ENCODE results near the gene SIL1. TPM values are rescaled to one million over a fixed set of nuclear protein-coding genes. Genes with fewer than 3 reads are reported as not detected.

The SIL1 gene
- total RNA-seq, 1 experiment from 2014 or later = 10.7 TPM

DNA sequence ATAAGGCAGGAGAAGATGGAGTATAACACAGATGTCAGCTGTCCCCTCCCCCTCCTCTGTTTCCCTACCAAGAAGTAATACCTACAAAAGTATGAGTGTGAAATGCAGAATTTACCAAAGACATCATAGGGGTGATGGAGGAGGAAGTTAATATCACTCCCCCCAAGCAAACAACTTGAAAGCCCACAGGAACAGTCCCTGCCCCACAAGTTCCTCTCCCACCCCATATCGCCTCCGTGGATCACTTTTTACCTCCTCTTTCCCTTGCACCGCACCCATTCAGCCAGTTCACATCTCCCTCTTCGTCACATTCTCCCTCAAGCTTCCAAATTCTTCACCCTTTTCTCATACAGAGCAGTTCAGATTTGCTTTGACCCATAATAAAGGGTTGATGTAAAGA lies 7.0 kb upstream of the SIL1 start:
- H3K27me3 Mint-ChIP-seq (ENCODE audit: low read depth) = no peaks in the 10 kb centered on the region; the same call in 1 of the 2 replicates
- H3K36me3 Mint-ChIP-seq = no peaks in the 10 kb centered on the region
- no peak for ATAC-seq
- no peak overlapping the region for H3K4me3 Mint-ChIP-seq
- H3K4me1 Mint-ChIP-seq = peaks cover 6% of the 10 kb centered on the region
- TF ChIP-seq, protein P1, sequence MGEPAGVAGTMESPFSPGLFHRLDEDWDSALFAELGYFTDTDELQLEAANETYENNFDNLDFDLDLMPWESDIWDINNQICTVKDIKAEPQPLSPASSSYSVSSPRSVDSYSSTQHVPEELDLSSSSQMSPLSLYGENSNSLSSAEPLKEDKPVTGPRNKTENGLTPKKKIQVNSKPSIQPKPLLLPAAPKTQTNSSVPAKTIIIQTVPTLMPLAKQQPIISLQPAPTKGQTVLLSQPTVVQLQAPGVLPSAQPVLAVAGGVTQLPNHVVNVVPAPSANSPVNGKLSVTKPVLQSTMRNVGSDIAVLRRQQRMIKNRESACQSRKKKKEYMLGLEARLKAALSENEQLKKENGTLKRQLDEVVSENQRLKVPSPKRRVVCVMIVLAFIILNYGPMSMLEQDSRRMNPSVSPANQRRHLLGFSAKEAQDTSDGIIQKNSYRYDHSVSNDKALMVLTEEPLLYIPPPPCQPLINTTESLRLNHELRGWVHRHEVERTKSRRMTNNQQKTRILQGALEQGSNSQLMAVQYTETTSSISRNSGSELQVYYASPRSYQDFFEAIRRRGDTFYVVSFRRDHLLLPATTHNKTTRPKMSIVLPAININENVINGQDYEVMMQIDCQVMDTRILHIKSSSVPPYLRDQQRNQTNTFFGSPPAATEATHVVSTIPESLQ (CRISPR knock-in tag; IDR thresholded peaks at IDR 0.05) = no peak
- TF ChIP-seq, protein P2, sequence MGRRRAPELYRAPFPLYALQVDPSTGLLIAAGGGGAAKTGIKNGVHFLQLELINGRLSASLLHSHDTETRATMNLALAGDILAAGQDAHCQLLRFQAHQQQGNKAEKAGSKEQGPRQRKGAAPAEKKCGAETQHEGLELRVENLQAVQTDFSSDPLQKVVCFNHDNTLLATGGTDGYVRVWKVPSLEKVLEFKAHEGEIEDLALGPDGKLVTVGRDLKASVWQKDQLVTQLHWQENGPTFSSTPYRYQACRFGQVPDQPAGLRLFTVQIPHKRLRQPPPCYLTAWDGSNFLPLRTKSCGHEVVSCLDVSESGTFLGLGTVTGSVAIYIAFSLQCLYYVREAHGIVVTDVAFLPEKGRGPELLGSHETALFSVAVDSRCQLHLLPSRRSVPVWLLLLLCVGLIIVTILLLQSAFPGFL (CRISPR knock-in tag; IDR thresholded peaks at IDR 0.05; ENCODE audit: borderline replicate concordance) = no peak
- no peak for TF ChIP-seq MYBL2 (CRISPR knock-in tag; IDR thresholded peaks at IDR 0.05)
- TF ChIP-seq FOXJ3 (CRISPR knock-in tag; IDR thresholded peaks at IDR 0.05; ENCODE audit: borderline replicate concordance) = no peak
- no peak for TF ChIP-seq NFE2L1 (CRISPR knock-in tag; IDR thresholded peaks at IDR 0.05)
- no peak for TF ChIP-seq ZNF396 (CRISPR knock-in tag; IDR thresholded peaks at IDR 0.05; ENCODE audit: borderline replicate concordance)
- no peak for TF ChIP-seq FOXP1 (CRISPR knock-in tag; IDR thresholded peaks at IDR 0.05; ENCODE audit: borderline replicate concordance)
- TF ChIP-seq, protein P3, sequence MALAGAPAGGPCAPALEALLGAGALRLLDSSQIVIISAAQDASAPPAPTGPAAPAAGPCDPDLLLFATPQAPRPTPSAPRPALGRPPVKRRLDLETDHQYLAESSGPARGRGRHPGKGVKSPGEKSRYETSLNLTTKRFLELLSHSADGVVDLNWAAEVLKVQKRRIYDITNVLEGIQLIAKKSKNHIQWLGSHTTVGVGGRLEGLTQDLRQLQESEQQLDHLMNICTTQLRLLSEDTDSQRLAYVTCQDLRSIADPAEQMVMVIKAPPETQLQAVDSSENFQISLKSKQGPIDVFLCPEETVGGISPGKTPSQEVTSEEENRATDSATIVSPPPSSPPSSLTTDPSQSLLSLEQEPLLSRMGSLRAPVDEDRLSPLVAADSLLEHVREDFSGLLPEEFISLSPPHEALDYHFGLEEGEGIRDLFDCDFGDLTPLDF (CRISPR knock-in tag; IDR thresholded peaks at IDR 0.05) = no peak
- no peaks in the 10 kb centered on the region for H3K9me3 Mint-ChIP-seq
- H3K27ac Mint-ChIP-seq = no peak overlapping the region
- DNase-seq (ENCODE audit: low spot score) = no peak
- POLR2A ChIA-PET = no interaction called here
- CTCF ChIA-PET = no interaction called here

DNA sequence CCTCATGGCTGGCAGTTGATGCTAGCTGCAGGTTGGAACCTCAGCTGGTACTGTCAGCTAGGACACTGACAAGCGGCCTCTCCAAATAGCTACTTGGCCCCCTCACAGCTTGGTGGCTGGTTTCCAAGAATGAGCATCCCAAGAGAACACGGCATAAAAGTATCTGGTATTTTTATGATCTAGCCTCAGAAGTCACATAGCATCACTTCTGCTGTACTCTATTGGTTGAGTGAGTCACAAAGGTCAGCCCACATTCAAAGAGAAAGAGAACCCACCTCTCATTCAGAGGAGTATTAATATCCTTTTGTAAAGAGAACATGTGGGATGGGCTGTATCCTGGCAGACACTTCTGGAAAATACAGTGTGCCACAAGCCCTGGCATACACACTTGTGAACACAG lies 6.0 kb upstream of the SIL1 start:
- peaks cover 6% of the 10 kb centered on the region for H3K4me1 Mint-ChIP-seq
- H3K4me3 Mint-ChIP-seq = no peak overlapping the region
- H3K27me3 Mint-ChIP-seq (ENCODE audit: low read depth) = no peaks in the 10 kb centered on the region; the same call in 1 of the 2 replicates
- ChIA-PET CTCF (no interaction called here), POLR2A (interaction anchor here (0.6 kb wide), 1 partner anchor 30 kb away, joined by 4 read pairs; no protein-coding TSS in a partner anchor)
- H3K36me3 Mint-ChIP-seq = no peaks in the 10 kb centered on the region
- no peaks in the 10 kb centered on the region for H3K9me3 Mint-ChIP-seq
- ATAC-seq = no peak
- no peak overlapping the region for H3K27ac Mint-ChIP-seq
- DNase-seq (ENCODE audit: low spot score) = no peak
- TF ChIP-seq, protein P4, sequence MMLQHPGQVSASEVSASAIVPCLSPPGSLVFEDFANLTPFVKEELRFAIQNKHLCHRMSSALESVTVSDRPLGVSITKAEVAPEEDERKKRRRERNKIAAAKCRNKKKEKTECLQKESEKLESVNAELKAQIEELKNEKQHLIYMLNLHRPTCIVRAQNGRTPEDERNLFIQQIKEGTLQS (CRISPR knock-in tag; conservative IDR thresholded peaks at IDR 0.05) = no peak
- TF ChIP-seq MXD4 (CRISPR knock-in tag; IDR thresholded peaks at IDR 0.05; ENCODE audit: borderline replicate concordance) = no peak

DNA sequence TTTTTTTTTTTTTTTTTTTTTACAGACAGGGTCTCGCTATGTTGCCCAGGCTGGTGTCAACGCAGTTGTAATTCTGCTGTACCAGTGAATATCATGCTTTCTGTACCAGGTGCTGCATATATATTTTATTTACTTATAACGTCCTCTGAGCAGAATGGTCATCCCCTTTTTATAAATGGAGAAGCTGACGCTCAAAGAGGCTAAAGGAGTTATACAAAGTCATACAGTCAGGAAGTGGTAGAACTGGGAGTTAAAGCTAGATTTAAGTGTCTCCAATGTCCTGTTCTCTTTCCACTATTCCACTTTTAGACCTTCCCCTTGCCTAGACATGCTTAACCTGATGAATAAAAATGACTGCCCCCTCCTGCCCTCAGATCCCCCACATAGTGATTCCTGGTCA lies 1.2 kb upstream of the SIL1 start:
- no peaks in the 10 kb centered on the region for H3K9me3 Mint-ChIP-seq
- H3K36me3 Mint-ChIP-seq = no peaks in the 10 kb centered on the region
- H3K27me3 Mint-ChIP-seq (ENCODE audit: low read depth) = no peaks in the 10 kb centered on the region
- peaks cover 23% of the 10 kb centered on the region for H3K4me1 Mint-ChIP-seq
- H3K4me3 Mint-ChIP-seq = no peak overlapping the region
- ChIA-PET POLR2A (no interaction called here), CTCF (no interaction called here)
- peak overlapping the region; percentile 26; the same call in 1 of the 2 replicates for H3K27ac Mint-ChIP-seq
- DNase-seq (ENCODE audit: low spot score) (no peak), ATAC-seq (no peak)
- TF ChIP-seq, protein P5, sequence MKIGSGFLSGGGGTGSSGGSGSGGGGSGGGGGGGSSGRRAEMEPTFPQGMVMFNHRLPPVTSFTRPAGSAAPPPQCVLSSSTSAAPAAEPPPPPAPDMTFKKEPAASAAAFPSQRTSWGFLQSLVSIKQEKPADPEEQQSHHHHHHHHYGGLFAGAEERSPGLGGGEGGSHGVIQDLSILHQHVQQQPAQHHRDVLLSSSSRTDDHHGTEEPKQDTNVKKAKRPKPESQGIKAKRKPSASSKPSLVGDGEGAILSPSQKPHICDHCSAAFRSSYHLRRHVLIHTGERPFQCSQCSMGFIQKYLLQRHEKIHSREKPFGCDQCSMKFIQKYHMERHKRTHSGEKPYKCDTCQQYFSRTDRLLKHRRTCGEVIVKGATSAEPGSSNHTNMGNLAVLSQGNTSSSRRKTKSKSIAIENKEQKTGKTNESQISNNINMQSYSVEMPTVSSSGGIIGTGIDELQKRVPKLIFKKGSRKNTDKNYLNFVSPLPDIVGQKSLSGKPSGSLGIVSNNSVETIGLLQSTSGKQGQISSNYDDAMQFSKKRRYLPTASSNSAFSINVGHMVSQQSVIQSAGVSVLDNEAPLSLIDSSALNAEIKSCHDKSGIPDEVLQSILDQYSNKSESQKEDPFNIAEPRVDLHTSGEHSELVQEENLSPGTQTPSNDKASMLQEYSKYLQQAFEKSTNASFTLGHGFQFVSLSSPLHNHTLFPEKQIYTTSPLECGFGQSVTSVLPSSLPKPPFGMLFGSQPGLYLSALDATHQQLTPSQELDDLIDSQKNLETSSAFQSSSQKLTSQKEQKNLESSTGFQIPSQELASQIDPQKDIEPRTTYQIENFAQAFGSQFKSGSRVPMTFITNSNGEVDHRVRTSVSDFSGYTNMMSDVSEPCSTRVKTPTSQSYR (CRISPR knock-in tag; IDR thresholded peaks at IDR 0.05) = no peak
- TF ChIP-seq, protein P4 (CRISPR knock-in tag; conservative IDR thresholded peaks at IDR 0.05) = no peak
- TF ChIP-seq MYBL2 (CRISPR knock-in tag; IDR thresholded peaks at IDR 0.05) (no peak), NR2C2 (CRISPR knock-in tag; IDR thresholded peaks at IDR 0.05) (no peak)
- TF ChIP-seq, protein P6, sequence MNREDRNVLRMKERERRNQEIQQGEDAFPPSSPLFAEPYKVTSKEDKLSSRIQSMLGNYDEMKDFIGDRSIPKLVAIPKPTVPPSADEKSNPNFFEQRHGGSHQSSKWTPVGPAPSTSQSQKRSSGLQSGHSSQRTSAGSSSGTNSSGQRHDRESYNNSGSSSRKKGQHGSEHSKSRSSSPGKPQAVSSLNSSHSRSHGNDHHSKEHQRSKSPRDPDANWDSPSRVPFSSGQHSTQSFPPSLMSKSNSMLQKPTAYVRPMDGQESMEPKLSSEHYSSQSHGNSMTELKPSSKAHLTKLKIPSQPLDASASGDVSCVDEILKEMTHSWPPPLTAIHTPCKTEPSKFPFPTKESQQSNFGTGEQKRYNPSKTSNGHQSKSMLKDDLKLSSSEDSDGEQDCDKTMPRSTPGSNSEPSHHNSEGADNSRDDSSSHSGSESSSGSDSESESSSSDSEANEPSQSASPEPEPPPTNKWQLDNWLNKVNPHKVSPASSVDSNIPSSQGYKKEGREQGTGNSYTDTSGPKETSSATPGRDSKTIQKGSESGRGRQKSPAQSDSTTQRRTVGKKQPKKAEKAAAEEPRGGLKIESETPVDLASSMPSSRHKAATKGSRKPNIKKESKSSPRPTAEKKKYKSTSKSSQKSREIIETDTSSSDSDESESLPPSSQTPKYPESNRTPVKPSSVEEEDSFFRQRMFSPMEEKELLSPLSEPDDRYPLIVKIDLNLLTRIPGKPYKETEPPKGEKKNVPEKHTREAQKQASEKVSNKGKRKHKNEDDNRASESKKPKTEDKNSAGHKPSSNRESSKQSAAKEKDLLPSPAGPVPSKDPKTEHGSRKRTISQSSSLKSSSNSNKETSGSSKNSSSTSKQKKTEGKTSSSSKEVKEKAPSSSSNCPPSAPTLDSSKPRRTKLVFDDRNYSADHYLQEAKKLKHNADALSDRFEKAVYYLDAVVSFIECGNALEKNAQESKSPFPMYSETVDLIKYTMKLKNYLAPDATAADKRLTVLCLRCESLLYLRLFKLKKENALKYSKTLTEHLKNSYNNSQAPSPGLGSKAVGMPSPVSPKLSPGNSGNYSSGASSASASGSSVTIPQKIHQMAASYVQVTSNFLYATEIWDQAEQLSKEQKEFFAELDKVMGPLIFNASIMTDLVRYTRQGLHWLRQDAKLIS (CRISPR knock-in tag; IDR thresholded peaks at IDR 0.05; ENCODE audit: borderline replicate concordance) = no peak
- TF ChIP-seq, protein P7, sequence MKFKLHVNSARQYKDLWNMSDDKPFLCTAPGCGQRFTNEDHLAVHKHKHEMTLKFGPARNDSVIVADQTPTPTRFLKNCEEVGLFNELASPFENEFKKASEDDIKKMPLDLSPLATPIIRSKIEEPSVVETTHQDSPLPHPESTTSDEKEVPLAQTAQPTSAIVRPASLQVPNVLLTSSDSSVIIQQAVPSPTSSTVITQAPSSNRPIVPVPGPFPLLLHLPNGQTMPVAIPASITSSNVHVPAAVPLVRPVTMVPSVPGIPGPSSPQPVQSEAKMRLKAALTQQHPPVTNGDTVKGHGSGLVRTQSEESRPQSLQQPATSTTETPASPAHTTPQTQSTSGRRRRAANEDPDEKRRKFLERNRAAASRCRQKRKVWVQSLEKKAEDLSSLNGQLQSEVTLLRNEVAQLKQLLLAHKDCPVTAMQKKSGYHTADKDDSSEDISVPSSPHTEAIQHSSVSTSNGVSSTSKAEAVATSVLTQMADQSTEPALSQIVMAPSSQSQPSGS (CRISPR knock-in tag; IDR thresholded peaks at IDR 0.05; ENCODE audit: borderline replicate concordance, low read depth) = no peak
- TF ChIP-seq, protein P8, sequence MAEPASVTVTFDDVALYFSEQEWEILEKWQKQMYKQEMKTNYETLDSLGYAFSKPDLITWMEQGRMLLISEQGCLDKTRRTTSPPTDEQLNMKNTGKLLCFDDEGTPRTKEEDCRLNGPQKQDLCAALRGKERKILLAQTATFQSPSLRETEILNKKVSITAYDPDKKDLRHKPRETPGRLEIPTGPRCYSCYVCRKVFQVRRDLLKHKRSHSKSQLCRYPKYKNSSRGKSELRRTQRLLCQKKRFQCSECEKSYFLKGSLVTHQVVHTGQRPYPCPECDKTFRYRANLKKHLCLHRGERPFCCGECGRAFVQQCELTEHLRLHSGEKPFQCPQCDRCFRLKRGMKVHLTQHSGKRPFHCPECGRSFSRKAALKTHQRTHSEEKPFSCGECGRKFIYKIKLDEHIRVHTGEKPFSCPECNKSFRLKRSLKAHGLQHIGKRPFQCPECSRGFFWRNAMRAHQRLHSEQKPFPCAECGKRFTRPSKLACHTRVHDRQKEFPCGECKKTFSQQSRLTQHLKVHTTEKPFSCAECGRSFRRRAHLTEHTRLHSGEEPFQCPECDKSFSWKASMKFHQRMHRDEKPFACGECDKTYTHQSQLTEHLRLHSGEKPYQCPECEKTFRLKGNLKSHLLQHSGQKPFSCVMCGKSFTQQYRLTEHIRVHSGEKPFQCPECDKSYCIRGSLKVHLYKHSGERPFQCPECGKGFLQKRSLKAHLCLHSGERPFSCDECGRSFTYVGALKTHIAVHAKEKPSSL (CRISPR knock-in tag; conservative IDR thresholded peaks at IDR 0.05) = no peak

Data from WTC11 (cell line).